Stromal cell of bone marrow (primary cell): ENCODE data around the gene PCNA.
A peak's percentile ranks its signal among the peaks of the same experiment; 100 is the strongest.

ENCODE experiments used
- DNase-seq: peaks from one replicate; pipeline ENCODE4 v3.0.0-alpha.2; 2012; ENCODE audit warnings: low read depth

The PCNA gene

GRCh38 chr20:5119435-5120184 lies at the start of gene PCNA:
Gene PCNA, minus strand, starts transcription at chr20:5119958. Its CDS starts 160 bp downstream, at chr20:5119798.
- DNase-seq: peak; percentile 95

- no peak for DNase-seq
Measured at GRCh38 chr20:5168651-5169396, 49.1 kb upstream of the PCNA start.

DNA sequence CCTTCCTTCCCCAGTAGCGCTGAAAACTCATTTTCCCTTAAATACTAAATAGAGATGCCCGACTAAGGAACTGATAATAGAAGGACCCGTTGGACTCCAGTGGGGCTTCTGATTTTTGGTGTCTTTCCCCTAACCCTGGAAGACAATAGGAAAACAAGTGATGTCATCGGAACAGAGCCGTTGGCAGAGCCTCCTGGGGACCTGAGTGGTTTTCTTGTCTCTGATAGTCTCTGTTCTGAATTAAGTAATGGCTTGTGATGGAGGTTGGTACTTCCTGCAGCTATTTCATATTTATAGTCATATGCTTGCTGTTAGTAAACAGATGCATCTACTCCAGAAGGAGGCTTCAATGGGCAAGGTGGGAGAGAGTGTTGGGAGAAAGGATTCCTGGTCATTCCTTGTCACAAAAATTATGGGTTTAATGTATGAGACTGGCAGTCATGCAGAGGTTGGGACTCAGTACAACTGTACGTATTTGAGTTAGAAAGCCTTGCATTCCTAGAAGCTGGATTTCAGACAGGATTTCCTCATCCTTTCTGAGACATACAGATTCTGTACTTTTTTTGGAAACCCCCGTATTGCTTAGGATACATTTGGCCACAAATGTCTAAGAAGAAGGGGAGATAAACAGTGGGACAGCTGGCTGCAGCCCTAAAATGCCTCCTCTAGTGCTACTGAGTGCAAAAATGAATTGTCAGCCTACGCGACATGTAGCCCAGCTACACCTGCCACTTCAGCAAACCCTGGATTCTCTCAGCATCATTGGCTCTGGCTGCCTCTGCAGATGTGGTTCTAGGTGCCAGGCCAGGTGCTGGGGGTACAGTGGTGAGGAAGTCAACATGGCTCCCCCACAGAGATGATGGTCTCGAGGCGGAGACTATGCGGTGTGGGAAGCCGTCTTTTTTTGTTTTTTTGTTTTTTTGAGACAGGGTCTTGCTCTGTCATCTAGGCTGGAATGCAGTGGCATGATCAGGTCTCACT lies 45.2 kb upstream of the PCNA start:
- no peak for DNase-seq

- DNase-seq: no peak
Measured at GRCh38 chr20:5161536-5162164, 41.9 kb upstream of the PCNA start.

DNA sequence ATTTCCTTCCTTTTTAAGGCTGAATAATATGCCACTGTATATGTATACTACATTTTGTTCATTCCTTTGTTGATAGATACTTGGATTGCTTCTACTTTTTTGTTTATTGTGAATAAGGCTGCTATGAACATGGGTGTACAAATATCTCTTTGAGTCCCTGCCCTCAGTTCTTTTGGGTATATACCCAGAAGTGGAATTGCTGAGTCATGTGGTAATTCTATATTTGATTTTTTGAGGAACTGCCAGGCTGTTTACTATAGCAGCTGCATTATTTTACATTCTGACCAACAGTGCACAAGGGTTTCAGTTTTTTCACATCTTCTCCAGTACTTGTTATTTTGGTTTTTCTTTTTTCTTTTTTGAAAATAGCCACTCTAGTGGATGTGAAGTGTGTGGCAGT lies 41.1 kb upstream of the PCNA start:
- DNase-seq: no peak

DNA sequence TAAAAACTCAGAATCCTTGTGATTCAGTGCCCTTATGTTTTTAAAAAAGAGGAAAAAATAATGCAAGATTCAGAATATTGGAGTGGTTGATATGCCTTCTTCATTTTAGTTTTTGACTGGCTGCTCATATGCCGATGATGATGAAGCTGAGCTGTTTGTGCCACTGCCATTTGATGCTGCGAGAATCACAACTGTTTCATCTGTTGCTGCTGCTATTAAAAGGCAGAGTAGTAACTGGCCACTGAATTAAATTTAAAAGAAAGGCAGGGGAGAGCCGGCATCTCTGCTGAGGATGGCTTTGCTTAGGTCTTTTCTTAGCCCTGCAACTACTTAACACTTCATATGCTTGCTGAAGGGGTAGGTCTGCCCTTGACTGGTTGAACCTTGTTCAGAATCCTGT lies 40.2 kb upstream of the PCNA start:
- no peak for DNase-seq

GRCh38 chr20:5156675-5157448 lies 37.1 kb upstream of the PCNA start:
- no peak for DNase-seq

- DNase-seq: no peak
Measured at GRCh38 chr20:5155404-5155803, 35.6 kb upstream of the PCNA start.

GRCh38 chr20:5154543-5154925 lies 34.8 kb upstream of the PCNA start:
- no peak for DNase-seq

DNA sequence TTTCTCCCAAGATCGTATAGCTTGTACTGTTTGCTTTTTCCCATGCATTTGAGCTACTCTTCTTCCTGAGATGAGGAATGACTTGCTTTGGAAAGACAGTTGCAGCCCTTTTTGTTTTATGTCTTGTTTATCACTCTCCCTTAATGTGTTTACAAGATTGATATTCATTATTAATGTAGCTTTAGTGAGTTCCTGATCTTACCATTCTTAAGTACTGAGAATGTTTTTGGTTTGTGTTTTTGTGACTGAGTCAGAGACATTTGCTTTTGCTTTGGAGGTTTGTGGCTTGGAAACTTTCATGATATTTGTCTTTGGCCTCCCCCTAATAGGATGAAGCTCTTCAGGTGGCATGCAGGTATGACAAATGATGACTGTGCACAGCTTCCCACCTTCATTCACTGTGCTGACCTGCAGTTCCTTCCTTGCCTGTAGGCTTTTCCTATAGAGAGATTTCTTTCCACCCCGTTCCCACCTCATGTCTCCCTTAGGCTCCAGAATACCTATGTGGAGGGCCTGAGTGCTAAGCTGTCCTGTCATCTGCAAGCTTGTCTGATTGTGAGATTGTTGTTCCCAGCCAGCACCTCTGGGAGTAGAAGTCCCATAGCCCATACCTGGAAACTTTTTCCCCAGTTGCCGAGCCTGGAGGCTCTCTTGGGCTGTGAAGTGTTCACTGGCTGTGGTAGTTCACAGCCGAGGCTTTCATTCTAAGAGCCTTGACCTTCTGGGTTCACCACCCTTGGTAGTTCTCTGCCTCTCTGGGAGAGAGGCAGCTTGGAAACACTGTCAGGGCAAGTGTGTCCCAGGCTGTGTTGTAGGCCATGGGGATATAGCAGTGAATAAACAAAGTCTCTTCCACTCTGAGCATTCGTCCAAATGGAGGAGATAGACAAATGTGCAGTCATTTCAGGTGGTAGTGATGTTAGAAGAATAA lies 34.1 kb upstream of the PCNA start:
- no peak for DNase-seq

- no peak for DNase-seq
Measured at GRCh38 chr20:5153152-5153467, 33.4 kb upstream of the PCNA start.

GRCh38 chr20:5150226-5151076 lies 30.7 kb upstream of the PCNA start:
- DNase-seq: no peak

- no peak for DNase-seq
Measured at GRCh38 chr20:5149892-5150225, 30.1 kb upstream of the PCNA start.

- DNase-seq: no peak
Measured at GRCh38 chr20:5148581-5148980, 28.8 kb upstream of the PCNA start.

GRCh38 chr20:5146871-5147592 lies 27.3 kb upstream of the PCNA start:
- no peak for DNase-seq

GRCh38 chr20:5146099-5146668 lies 26.4 kb upstream of the PCNA start:
- DNase-seq: no peak

DNA sequence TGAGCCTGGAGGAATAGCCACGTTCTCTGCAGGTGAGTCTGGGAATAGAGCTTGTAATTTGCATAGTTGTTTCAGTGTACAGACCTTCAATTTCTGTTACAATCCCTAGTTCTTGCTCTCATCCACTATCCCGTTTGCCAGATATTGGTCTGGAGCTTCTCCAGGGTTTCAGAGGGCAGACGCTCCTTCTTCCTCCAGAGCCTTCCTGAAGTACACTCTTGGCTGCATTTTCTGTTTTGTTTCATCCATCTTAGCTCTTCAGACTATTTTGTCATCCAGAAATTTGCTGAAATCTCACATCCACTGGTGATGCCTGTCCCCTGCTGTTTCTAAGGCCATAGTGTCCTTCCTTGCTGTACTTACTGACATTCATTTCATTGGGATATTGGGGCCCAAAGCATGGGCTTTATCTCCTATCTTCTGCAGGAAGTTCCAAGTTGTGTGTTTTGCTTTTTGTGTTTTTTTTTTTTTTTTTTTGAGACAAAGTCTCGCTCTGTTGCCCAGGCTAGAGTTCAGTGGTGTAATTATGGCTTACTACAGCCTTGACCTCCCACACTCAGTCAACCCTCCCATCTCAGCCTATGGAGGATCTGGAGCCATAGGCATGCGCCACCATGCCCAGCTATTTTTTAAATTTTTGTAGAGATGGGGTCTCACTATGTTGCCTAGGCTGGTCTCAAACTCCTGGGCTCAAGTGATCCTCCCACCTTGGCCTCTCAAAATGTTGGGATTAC lies 25.8 kb upstream of the PCNA start:
- no peak for DNase-seq

DNA sequence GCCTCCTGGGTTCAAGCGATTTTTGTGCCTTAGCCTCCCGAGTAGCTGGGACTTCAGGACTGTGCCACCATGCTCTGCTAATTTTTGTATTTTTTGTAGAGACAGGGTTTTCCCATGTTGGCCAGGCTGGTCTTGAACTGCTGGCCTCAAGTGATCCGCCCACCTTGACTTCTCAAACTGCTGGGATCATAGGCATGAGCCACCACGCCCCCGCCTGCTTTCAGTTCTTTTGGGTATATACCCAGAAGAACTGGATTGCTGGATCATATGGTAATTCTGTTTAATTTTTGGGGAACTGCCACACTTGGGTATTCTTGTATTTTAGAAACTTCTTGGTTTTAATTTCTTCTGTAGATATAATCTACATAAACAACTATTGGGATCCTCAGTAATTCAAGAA lies 24.1 kb upstream of the PCNA start:
- no peak for DNase-seq
